AG08395 (cell line): ENCODE results near the gene BTNL2.
"Not testable (repeated sequence)": the region's sequence is repeated elsewhere in the genome, so short reads cannot be mapped to it uniquely, and the experiment has no call there.

ENCODE experiments used
- DNase-seq: peaks from one replicate; pipeline ENCODE4 v3.0.0; 2012; ENCODE audit warnings: mixed read lengths, low spot score

BTNL2 gene, protein sequence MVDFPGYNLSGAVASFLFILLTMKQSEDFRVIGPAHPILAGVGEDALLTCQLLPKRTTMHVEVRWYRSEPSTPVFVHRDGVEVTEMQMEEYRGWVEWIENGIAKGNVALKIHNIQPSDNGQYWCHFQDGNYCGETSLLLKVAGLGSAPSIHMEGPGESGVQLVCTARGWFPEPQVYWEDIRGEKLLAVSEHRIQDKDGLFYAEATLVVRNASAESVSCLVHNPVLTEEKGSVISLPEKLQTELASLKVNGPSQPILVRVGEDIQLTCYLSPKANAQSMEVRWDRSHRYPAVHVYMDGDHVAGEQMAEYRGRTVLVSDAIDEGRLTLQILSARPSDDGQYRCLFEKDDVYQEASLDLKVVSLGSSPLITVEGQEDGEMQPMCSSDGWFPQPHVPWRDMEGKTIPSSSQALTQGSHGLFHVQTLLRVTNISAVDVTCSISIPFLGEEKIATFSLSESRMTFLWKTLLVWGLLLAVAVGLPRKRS

DNA sequence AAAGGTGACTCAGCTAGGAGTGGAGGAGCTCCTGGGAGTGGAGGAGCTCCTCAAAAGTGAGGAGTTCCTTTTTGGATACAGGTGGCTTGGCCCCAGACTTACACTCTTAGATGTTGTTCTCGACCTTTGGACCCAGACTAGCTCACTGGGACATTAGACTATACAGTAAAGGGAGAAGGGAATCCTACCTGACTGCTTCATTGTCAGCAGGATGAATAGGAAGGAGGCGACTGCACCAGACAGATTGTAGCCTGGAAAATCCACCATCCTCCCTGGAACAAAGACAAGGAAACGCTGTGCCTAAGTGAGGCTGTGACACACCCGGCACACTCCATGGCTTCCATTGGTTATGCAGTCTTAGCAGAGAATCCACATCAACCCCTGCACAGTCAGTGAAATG lies at the start of gene BTNL2:
TSS of gene BTNL2 (minus strand) at position 325 of the 400 bp plus-strand sequence. CDS start at position 267, 58 bp downstream.
- no peak for DNase-seq

DNA sequence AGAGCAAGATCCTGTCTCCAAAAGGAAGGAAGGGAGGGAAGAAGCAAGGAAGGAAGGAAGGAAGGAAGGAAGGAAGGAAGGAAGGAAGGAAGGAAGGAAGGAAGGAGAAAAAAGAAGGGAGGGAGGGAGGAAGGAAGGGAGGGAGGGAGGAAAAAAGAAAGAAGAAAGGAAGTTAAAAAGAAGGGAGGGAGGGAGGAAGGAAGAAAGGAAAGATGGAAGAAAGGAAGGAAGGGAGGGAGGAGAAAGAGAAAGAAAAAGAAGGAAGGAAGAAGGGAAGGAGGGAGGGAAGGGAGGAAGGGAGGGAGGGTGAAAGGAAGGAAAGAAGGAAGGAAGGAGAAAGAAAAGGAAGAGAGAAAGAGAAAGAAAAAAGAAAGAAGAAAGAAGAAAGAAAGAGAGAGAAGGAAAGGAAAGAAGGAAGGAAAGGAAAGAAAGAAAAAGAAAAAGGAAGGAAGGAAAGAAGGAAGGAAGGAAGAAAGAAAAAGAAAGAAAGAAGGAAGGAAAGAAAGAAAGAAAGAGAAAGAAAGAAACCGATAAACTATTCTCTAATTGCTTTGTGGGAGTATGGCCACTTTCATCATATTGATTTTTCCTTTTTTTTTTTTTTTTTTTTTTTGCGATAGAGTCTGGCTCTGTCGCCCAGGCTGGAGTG lies 42.2 kb upstream of the BTNL2 start:
- no peak for DNase-seq

DNA sequence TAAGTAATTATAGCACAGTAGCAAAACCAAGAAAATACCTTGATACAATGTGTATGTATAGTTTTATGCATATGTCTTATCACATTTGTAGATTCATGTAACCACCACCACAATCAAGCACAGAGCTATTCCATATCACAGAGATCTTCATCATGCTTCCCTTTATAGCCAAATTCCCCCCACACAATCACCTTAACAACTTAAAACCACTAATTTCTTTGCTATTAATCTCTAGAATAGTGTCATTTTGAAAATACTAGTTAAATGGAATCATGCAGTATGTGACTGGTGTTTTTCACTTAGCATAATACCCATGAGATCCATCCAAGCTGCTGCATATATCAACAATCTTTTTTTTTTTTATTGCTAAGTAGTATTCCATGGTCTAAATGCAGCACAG lies 41.0 kb upstream of the BTNL2 start:
- DNase-seq = no peak

DNA sequence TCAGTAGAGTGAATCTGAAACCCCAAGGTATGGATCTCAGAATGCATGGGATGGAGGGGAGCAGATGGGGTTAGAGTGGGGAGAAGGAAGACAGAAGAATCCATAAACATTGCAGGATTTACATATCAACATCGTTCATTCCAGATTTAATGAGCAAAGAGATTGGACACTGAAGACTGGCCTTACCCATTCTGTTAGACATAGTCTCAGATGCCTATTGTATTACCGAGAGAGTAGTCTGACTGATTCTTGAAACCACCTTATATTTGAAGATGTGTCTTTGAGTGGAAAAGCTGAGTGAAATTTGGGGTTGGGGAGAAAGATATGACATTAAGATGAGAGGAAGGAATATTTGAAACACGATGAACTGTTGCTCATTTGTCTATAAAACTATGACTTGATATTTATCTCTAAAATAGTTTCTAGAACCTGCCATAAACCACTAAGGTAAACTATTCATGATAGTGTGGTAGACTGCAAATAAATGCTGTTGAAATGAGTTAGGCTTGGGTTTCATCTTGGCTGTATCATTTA lies 38.4 kb upstream of the BTNL2 start:
- DNase-seq = no peak

DNA sequence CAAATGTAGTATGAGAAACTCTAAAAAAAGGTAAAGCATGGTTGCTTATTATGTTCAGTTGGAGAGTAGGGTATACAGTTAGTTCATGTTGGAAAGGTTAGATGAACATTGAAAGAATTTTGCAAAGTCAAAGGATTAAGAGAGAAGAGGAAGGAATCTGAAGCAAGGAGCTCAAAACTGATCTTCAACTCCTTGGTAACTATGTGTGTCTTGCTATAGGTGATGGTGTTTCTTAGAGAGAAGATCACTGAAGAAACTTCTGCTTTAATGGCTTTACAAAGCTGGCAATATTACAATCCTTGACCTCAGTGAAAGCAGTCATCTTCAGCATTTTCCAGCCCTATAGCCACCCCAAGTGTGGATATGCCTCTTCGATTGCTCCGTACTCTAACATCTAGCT lies 37.5 kb upstream of the BTNL2 start:
- no peak for DNase-seq

DNA sequence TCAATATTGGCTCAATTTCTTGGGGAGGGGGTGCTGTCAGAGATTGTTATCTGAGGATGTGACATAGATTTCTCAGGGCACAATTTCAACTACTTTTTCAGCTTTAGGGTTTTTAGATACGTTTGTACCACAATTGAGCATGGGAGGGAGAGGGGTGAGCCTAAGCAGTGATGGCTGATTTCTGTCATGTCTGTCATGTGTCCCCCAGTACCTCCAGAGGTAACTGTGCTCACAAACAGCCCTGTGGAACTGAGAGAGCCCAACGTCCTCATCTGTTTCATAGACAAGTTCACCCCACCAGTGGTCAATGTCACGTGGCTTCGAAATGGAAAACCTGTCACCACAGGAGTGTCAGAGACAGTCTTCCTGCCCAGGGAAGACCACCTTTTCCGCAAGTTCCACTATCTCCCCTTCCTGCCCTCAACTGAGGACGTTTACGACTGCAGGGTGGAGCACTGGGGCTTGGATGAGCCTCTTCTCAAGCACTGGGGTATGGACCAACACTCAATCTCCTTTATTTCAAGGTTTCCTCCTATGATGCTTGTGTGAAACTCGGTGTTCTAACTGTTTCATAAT lies 36.1 kb upstream of the BTNL2 start:
- DNase-seq = no peak

DNA sequence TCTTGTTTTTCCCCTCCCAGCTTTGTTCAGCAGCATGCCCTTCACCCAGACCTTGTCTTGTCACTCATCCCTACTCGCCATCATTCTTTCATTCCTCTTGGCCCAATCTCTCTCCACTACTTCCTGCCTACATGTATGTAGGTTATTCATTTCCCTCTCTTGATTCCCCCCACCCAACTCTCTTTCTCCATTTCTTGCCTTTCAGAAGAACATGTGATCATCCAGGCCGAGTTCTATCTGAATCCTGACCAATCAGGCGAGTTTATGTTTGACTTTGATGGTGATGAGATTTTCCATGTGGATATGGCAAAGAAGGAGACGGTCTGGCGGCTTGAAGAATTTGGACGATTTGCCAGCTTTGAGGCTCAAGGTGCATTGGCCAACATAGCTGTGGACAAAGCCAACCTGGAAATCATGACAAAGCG lies 35.3 kb upstream of the BTNL2 start:
- DNase-seq = no peak

DNA sequence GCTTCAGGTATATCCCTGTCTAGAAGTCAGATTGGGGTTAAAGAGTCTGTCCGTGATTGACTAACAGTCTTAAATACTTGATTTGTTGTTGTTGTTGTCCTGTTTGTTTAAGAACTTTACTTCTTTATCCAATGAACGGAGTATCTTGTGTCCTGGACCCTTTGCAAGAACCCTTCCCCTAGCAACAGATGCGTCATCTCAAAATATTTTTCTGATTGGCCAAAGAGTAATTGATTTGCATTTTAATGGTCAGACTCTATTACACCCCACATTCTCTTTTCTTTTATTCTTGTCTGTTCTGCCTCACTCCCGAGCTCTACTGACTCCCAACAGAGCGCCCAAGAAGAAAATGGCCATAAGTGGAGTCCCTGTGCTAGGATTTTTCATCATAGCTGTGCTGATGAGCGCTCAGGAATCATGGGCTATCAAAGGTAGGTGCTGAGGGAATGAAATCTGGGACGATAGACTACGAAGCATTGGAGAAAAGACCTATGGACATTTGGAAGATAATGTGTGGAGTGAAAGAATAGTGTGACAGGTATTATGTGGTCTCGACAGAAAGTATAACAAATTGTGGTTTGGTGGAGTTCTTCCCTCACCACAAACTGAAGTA lies 32.7 kb upstream of the BTNL2 start, which contains the start of gene HLA-DRA:
TSS of gene HLA-DRA (plus strand) at position 286 of the 613 bp plus-strand sequence. CDS start at position 350, 64 bp downstream.
- DNase-seq = peak; percentile 66

DNA sequence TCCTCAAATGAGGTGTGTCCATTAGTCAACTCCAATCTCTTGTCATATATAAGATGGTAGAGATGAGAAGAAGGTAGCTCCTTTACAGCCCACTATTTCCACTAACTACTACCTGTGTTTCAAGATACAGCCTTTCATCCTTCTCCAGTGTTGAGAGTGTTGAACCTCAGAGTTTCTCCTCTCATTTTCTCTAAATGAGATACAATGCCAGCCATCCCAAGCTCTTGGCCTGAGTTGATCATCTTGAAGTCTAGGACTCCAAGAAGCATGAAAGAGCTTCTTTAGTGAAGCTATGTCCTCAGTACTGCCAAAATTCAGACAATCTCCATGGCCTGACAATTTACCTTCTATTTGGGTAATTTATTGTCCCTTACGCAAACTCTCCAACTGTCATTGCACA lies 32.2 kb upstream of the BTNL2 start:
- no peak for DNase-seq

DNA sequence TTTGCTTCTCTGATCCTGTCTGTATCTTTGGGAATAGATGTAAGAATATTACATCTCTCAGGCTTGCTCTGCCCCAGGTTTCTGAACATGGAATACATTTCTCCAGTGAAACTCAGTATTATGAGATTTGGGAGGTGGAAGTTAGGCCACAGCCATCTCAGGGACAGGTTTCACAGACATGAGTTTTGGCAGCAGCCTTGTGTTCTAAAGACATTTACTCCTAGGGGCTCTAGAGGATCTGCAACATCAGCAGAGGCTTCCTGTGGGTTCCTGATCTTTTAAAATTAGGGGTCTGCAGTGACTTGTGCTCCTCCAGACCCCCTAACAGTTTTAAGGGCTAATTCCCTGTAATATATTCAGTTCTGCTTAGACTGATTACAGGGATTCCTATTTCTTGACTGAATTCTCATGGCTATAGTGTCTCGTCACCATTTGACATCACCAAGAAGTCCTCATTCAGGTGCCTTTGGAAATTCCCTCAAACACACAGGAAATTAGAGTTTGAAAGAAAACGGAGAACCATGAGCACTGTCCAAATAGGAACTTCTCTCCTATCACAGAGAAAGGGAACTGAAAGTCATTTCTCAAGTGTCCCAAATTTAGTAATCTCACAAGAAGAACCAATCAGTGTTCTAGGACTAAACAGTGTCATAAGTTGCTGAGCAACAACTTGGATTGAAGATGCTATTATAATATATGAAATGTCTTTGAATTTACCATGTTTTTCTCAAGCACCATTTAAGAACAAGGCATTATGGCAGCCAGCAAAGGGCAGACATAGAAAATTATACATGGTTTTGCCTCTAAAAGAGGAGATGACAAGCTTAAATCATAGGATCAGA lies 30.2 kb upstream of the BTNL2 start:
- DNase-seq = no peak

DNA sequence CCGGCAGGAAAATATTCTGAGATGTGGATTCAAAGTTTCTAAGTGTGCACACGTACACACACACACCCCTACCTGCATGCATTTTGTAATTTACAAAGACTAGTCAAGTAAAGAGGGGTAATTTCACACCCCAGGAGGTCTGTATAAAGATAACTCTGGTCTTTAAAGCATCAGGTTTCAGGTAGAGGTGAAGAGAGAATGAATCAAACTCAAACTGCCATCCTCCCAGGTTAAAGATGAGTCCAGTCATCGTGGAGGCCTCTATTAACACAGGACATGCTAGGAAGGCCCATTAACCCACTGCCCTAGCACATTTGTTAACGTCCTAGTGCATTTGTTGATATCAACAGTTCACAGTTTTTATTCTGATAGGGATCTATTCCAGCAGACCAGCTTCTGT lies 29.2 kb upstream of the BTNL2 start:
- no peak for DNase-seq

DNA sequence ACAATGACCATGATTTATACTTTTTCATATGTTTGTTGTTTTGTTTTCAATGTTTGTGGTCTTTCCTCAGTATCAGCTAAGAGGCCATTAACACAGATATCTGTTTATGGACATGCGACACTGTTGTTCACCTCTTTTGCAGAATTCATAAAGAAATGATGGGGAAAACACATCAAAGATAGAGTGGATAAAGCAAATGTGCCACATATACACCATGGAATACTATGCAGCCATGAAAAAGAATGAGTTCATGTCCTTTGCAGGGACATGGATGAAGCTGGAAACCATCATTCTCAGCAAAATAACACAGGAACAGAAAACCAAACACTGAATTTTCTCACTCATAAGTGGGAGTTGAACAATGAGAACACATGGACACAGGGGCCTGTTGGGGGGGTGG lies 27.0 kb upstream of the BTNL2 start:
- not testable (repeated sequence) for DNase-seq

DNA sequence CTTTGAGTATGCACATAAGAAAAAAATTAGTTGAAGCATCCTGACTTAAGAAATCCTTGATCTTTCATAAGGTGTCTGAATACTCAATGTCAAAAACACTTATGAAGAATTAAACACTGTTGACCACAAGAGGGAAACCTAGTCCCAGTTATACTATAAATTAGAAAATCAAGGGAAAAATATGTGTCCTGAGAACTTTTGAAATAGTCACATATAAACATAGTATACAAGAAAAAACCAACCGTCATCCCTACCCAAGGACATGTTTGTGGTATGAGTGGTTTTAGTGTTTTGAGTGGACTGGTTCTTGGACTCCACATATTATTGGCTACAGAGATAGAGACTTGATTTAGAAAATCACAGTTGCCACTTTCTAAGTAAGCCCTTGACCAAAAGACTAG lies 25.1 kb upstream of the BTNL2 start:
- DNase-seq = no peak

DNA sequence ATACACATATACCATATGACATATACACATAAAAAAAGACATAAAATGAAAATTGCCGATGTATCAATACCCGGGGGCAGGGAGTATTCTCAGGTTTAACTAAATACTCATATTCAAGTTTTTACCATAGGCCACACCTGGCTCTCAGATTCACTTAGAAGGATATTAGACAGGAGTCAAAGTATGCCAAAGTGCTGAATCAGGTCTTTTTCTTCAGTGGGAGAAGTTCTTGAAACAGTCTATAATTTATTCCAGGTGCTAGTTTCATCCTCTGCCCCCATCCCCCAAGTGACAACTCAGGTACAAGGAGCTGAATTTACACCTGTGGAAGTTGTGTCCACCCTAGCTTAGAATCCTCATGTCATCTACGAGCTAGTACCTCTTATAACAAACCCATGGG lies 24.2 kb upstream of the BTNL2 start:
- DNase-seq = no peak

DNA sequence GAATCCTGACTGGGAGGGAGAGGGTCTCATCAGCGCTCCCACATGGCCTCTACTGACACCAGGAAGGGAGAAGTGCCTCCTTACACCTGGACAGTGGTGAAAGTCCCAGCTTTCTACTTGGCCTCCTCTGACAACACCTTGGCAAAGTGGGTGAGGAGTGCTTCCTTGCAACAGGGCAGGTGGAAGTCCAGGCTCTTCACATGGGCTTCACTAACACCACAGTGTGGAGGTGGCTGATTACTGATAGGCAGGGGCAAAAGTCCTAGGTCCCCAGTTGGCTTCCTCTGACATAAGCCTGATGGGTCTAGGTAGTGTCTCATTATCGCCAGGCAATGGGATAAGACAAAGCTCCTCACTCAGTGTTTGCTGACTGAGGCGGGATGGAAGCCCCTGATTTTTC lies 23.2 kb upstream of the BTNL2 start:
- DNase-seq = no peak

DNA sequence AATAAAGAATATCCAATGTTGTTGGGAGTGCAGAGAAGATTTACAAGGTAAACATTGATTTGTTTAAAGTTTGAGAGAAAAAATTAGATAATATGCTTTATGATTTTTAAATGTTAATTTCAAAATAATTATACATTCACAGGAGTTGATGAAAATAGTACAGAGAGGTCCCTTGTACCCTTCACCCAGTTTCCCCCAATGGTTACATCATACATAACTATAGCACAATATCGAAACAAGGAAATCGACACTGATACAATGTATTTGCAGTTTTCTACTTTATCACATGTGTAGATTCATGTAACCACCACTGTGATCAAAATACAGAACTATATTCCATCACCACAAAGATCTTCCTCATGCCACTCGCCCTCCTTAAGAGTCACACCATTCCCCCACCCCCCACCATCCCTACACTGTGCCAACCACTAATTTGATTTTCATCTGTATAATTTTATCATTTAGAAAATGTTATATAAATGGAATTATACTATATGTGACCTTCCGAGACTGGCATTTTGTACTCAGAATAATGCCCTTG lies 21.0 kb upstream of the BTNL2 start:
- DNase-seq = no peak

DNA sequence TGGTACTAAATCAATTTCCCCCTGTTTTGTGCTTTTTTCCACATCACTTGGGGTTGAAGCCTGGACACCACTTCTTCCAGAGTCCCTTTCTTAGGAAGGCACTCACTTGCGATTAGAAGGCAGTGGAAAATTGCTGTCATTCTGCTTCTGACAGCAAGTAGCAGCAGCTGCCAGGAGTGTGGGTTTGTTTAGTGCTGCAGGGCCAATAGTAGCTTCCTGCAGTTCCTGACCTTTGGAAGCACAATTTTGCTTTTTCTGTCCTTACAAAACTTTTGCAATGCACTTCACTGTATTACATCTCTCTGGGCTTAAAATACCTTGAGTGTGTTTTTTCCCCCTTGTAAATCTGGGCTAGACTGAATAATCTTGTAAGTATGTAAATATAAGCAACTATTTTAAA lies 20.2 kb upstream of the BTNL2 start:
- DNase-seq = no peak

DNA sequence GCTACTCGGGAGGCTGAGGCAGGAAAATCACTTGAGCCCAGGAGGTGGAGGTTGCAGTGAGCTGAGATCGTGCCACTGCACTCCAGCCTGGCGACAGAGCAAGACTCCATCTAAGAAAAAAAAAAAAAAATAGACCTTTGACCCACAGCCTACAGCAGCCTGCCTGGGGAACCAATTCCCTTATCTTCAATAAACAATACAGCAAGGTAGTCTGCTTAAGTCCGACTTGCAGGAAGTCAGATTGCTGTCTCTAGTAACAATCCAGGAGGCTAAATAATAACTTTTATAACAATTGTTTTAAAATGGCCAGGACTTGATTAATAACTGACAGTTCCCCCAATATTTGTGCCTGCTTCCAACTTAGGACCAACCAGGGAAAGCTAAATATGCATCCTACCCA lies 19.4 kb upstream of the BTNL2 start:
- no peak for DNase-seq

DNA sequence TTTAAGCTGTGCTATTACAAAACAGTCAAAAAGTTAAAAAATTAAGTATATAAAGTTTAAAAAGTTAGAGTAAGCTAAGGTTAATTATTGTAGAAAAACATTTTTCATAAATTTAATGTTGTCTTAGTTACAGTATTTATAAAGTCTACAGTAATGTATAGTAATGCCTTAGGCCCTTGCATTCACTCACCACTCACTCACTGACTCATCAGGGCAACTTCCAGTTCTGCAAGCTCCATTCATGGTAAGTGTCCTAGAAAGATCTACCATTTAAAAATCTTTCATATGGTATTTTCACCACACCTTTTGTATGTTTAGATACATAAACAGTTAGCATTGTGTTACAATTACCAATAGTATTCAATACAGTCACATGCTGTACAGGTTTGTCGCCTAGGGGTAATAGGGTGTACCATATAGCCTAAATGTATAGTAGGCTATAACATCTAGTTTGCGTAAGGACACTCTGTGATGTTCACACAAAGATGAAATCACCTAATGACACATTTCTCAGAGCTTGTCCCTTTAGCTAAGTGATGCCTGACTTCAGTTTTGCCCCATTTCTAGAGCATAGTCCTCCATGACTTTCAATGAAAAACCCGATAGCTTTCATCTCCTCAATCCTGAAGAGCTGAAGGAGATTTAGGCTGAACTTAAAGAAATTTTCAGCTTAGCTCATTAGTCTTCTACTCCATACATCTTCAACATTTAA lies 17.8 kb upstream of the BTNL2 start:
- DNase-seq = no peak

DNA sequence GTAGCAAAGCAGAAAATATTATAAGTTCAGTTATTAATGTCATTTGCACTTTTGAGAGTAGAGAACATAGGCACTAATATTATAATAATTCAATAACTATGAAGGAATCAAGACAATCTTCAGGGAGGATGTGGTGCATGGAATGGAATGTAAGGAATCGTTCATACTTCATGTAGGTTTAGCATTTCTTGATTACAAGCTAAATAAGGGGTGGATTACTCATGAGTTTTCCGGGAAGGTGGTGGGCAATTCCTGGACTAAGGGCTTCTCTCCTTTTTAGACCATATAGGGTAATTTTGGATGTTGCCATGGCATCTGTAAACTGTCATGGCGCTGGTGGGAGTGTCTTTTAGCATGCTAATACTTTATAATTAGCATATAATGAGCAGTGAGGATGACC lies 9.1 kb upstream of the BTNL2 start:
- DNase-seq = no peak
